Measurements from ENCODE around the gene HYKK. TPM values are rescaled to one million over a fixed set of nuclear protein-coding genes. Genes with fewer than 3 reads are reported as not detected.

The HYKK gene
- total and polyA plus RNA-seq, 2 of the 8 experiments (the other 6 are each of a cell fraction or from before 2014, with no cell fraction given), result 2.0 to 3.7 TPM

- FAIRE-seq, result no peak
- H3K4me2 ChIP-seq (ENCODE audit: insufficient read depth in 1 of 2, low read depth in 2 of 2, low read length in 2 of 2), result no peak overlapping the region
- no peak overlapping the region for H2BK20ac ChIP-seq (ENCODE audit: low read length)
- no peaks in the 10 kb centered on the region; the same call in 1 of the 2 replicates for H3K79me1 ChIP-seq (ENCODE audit: low read depth, low read length)
- H4K5ac ChIP-seq (ENCODE audit: insufficient read length, low read depth, low read length), result no peak overlapping the region
- no peak overlapping the region for H4K8ac ChIP-seq (ENCODE audit: extremely low read depth, insufficient read depth, low read length)
- CTCF ChIA-PET (ENCODE audit: partially characterized antibody), result interaction anchor here (0.8 kb wide), 1 partner anchor 44 kb away, joined by 3 read pairs; no protein-coding TSS in a partner anchor
- H4K20me1 ChIP-seq (replicated peaks in 1 of 2; ENCODE audit: control insufficient read depth in 1 of 2, insufficient read depth in 2 of 2, low read length in 2 of 2), result peaks cover 0 to 2% of the 10 kb centered on the region in 2 experiments
- peaks cover 0 to 62% of the 10 kb centered on the region in 2 experiments; a peak in 2 of 4 replicates for H3K79me2 ChIP-seq (ENCODE audit: control insufficient read depth in 1 of 2, insufficient read depth in 2 of 2, low read length in 2 of 2)
- H3K4me1 ChIP-seq (replicated peaks in 1 of 4; ENCODE audit: control insufficient read depth in 3 of 4, insufficient read depth in 4 of 4, low read length in 3 of 4), result peaks cover 0 to 3% (median 0%) of the 10 kb centered on the region in 4 experiments; a peak in 1 of 7 replicates
- H4K91ac ChIP-seq (replicated peaks; ENCODE audit: insufficient read length, low read length), result no peak overlapping the region
- H2BK15ac ChIP-seq (ENCODE audit: low read length), result no peak overlapping the region
- WGBS, 2 experiments (ENCODE audit: extremely low coverage in 1 of 2, insufficient coverage in 1 of 2, insufficient read length in 1 of 2, insufficient replicate concordance in 2 of 2, low coverage in 1 of 2, low lambda C conversion rate in 2 of 2, missing lambda C conversion rate in 1 of 2), result 92% methylated on average over 4 of the region's 4 CpGs; no CpG with 5 or more reads in 1 of the 2 experiments
- H2AFZ ChIP-seq (ENCODE audit: low read length), result no peak overlapping the region
- H3K56ac ChIP-seq (replicated peaks; ENCODE audit: insufficient read length, low read depth, low read length), result no peak overlapping the region
- H3K23me2 ChIP-seq (ENCODE audit: low read depth, low read length), result 0 out of 2 replicates have a peak, but pooled peaks cover under 1% of the 10 kb centered on the region
- no peak overlapping the region for H3K18ac ChIP-seq (ENCODE audit: extremely low read depth, low read length)
- no peak overlapping the region for H3K4ac ChIP-seq (replicated peaks; ENCODE audit: insufficient read length, low read depth, low read length)
- H2BK120ac ChIP-seq (replicated peaks; ENCODE audit: low read depth, low read length), result no peak overlapping the region
- POLR2A ChIA-PET (ENCODE audit: partially characterized antibody), result no interaction called here
- no peak overlapping the region for H2BK12ac ChIP-seq (ENCODE audit: low read depth, low read length)
- H3K4me3 ChIP-seq (ENCODE audit: extremely low read depth in 1 of 4, insufficient read depth in 2 of 4, low read depth in 3 of 4, low read length in 4 of 4), result no peak overlapping the region
- H3K14ac ChIP-seq (ENCODE audit: insufficient read length), result no peak overlapping the region
- H3K27me3 ChIP-seq (replicated peaks in 1 of 4; ENCODE audit: control insufficient read depth in 3 of 4, extremely low read depth in 1 of 4, insufficient read depth in 3 of 4, low read length in 3 of 4), result no peaks in the 10 kb centered on the region
- DNase-seq (ENCODE audit: low read depth in 1 of 2, low spot score in 2 of 2), result no peak
- no peak overlapping the region for H3K9ac ChIP-seq (replicated peaks in 1 of 4; ENCODE audit: extremely low read depth in 1 of 4, low read depth in 3 of 4, low read length in 3 of 4)
- no peaks in the 10 kb centered on the region; a peak in 1 of 8 replicates for H3K36me3 ChIP-seq (ENCODE audit: control insufficient read depth in 2 of 4, insufficient read depth in 4 of 4, low read length in 3 of 4)
- H3K9me3 ChIP-seq (ENCODE audit: insufficient read depth in 2 of 2, low read depth in 1 of 2, low read length in 1 of 2), result no peaks in the 10 kb centered on the region
- no peak overlapping the region for H2AK5ac ChIP-seq (ENCODE audit: low read depth, low read length)
- no peak overlapping the region for H3K27ac ChIP-seq (ENCODE audit: low read depth, low read length)
- no peak overlapping the region for H3K23ac ChIP-seq (ENCODE audit: insufficient read length)
- no peak overlapping the region for H2BK5ac ChIP-seq (ENCODE audit: low read depth, low read length)
- TF ChIP-seq EGR1 (IDR thresholded peaks at IDR 0.05; ENCODE audit: borderline replicate concordance, low read depth, low read length), result no peak
- TF ChIP-seq CHD2 (IDR thresholded peaks at IDR 0.05; ENCODE audit: low read length), result no peak
- no peak for TF ChIP-seq CBX8 (IDR thresholded peaks at IDR 0.05; ENCODE audit: borderline replicate concordance, low read depth, low read length)
- TF ChIP-seq SAP30 (IDR thresholded peaks at IDR 0.05; ENCODE audit: insufficient read depth, insufficient replicate concordance, low read length), result no peak
- TF ChIP-seq ASH2L (IDR thresholded peaks at IDR 0.05; ENCODE audit: low read length), result no peak
- TF ChIP-seq TAF7 (optimal IDR thresholded peaks at IDR 0.05; ENCODE audit: borderline replicate concordance, low read depth, low read length), result no peak
- TF ChIP-seq CREB1 (IDR thresholded peaks at IDR 0.05), result no peak
- TF ChIP-seq TAF1 (IDR thresholded peaks at IDR 0.05; ENCODE audit: low read depth, low read length), result no peak
- no peak for TF ChIP-seq PHF8 (conservative IDR thresholded peaks at IDR 0.05; ENCODE audit: low read depth, low read length)
- no peak for TF ChIP-seq YY1 (IDR thresholded peaks at IDR 0.05; ENCODE audit: low read depth, low read length)
- no peak for TF ChIP-seq HDAC2 (IDR thresholded peaks at IDR 0.05; ENCODE audit: borderline replicate concordance in 1 of 2, low read depth in 2 of 2, low read length in 2 of 2)
- no peak for TF ChIP-seq TBP (IDR thresholded peaks at IDR 0.05; ENCODE audit: low read depth, low read length)
- TF ChIP-seq, protein P1, sequence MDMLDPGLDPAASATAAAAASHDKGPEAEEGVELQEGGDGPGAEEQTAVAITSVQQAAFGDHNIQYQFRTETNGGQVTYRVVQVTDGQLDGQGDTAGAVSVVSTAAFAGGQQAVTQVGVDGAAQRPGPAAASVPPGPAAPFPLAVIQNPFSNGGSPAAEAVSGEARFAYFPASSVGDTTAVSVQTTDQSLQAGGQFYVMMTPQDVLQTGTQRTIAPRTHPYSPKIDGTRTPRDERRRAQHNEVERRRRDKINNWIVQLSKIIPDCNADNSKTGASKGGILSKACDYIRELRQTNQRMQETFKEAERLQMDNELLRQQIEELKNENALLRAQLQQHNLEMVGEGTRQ (IDR thresholded peaks at IDR 0.05; ENCODE audit: low read length), result no peak
- no peak for TF ChIP-seq SP1 (IDR thresholded peaks at IDR 0.05; ENCODE audit: low read depth, low read length)
Observed at GRCh38 chr15:78571382-78571781, 64.0 kb downstream of the HYKK start.
